SK-N-MC (cell line): ENCODE data around the gene GLS.

Experiments
- EZH2 ChIP-seq: fragments of 200-600 bp; sonication (generic); IDR thresholded peaks from one replicate; pipeline ENCODE4 v1.6.1; 2017; ENCODE audit warnings: antibody characterized with exemption
- POLR2AphosphoS5 ChIP-seq: IDR thresholded peaks from 2 replicates; pipeline ENCODE4 v1.6.1; 2012; ENCODE audit warnings: mild to moderate bottlenecking, low read depth, low read length, borderline replicate concordance

DNA sequence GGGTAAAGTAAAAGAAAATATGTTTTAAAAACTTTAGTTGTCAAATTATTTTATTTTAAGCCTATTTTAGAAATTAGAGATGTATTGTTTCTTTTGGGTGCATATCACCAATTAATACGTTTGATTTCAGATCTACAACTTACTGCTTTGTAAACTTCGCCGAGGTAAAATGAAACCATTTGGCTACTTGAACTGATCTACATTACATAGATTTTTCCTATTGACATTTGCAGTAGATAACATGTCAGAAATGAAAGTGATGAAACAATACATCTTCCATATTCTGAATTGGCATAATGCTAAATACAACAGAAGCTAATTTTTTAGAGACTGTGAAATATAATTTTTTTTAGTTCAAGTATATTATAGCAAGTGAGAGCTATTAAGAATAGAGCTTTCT, 39.5 kb downstream of the GLS start:
- TF ChIP-seq EZH2 (no peak), POLR2AphosphoS5 (no peak)
